ENCODE data around the gene COPS2. TPM values are rescaled to one million over a fixed set of nuclear protein-coding genes. Genes with fewer than 3 reads are reported as not detected.

The COPS2 gene
- total RNA-seq, 4 donors from 2014 or later, result 15.0 to 51.4 (median 24.4) TPM

DNA sequence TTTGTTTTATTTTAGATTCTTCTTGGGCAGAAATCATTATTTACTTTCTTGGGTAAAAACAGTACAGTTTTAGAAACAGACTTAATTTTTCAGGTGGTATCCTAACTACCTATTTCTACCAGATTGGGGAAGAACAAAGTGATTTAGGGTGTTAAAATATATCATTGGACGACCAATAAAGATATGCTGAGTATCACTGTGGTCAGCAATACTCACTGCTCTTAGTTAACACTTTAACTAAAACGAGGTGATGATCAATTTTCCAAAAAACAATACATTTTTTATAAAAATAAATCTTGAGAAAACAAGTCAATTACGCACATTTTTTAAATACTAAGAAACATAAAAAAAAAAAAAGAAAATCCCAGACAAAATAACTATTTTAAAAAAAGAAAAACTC, 3.6 kb downstream of the COPS2 start:
- TF ChIP-seq EP300 (IDR thresholded peaks at IDR 0.05; ENCODE audit: low read depth) (no peak), POLR2AphosphoS5 (IDR thresholded peaks at IDR 0.05) (no peak), POLR2A (IDR thresholded peaks at IDR 0.05) (no peak)
- TF ChIP-seq, protein P1, sequence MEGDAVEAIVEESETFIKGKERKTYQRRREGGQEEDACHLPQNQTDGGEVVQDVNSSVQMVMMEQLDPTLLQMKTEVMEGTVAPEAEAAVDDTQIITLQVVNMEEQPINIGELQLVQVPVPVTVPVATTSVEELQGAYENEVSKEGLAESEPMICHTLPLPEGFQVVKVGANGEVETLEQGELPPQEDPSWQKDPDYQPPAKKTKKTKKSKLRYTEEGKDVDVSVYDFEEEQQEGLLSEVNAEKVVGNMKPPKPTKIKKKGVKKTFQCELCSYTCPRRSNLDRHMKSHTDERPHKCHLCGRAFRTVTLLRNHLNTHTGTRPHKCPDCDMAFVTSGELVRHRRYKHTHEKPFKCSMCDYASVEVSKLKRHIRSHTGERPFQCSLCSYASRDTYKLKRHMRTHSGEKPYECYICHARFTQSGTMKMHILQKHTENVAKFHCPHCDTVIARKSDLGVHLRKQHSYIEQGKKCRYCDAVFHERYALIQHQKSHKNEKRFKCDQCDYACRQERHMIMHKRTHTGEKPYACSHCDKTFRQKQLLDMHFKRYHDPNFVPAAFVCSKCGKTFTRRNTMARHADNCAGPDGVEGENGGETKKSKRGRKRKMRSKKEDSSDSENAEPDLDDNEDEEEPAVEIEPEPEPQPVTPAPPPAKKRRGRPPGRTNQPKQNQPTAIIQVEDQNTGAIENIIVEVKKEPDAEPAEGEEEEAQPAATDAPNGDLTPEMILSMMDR (IDR thresholded peaks at IDR 0.05), result no peak
- WGBS, 2 donors (ENCODE audit: low coverage in 1 of 2), result 75 to 82% methylated on average over 3 of the region's 3 CpGs
- in situ Hi-C loops (cut with MboI; ENCODE audit: low pct_ligation_motif_present in 1 of 4, low pct_unique_long_range_greater_than_20kb in 1 of 4, low sequenced_read_pairs in 3 of 4) (loop anchor here in 1 of 4 donors (10.0 kb wide), 1 partner anchor 287 kb away; no protein-coding TSS in a partner anchor), intact Hi-C loops (cut with DNase I; ENCODE audit: low total_unique reads) (no loop called here)
- Histone ChIP-seq H3K27me3 (no peaks in the 10 kb centered on the region), H3K9me3 (no peaks in the 10 kb centered on the region), H3K36me3 (no peaks in the 10 kb centered on the region), H3K4me1 (peaks cover 4 to 61% (median 18%) of the 10 kb centered on the region in 4 donors), H3K27ac (no peak overlapping the region), H3K4me3 (no peak overlapping the region)
- DNase-seq, result no peak

DNA sequence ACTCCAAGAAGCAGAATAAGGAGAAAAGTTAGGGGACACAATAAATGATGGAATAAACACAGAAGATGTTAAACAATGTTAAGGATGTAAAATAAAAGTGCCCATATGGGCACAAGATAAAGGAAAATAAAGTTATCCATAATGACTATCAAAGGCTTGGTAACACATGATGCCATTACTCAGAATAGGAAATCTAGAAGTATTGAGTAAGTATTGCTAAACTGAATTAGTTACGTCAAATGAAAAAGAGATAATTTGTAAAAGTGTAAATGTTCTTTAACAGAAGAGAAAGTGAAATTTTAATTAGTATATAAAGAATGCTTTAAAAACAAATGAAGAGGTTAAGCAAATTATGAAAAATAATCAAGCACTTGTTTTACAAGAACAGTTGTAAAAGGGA, 6.7 kb downstream of the COPS2 start:
- Histone ChIP-seq H3K27me3 (no peaks in the 10 kb centered on the region), H3K4me1 (peaks cover 4 to 62% (median 11%) of the 10 kb centered on the region in 4 donors), H3K9me3 (no peaks in the 10 kb centered on the region), H3K27ac (no peak overlapping the region), H3K36me3 (peaks cover 0 to 11% (median 0%) of the 10 kb centered on the region in 4 donors), H3K4me3 (no peak overlapping the region)
- TF ChIP-seq POLR2A (IDR thresholded peaks at IDR 0.05) (no peak), POLR2AphosphoS5 (IDR thresholded peaks at IDR 0.05) (no peak), EP300 (IDR thresholded peaks at IDR 0.05; ENCODE audit: low read depth) (no peak)
- TF ChIP-seq, protein P1 (IDR thresholded peaks at IDR 0.05), result no peak
- in situ Hi-C loops (cut with MboI; ENCODE audit: low pct_ligation_motif_present in 1 of 4, low pct_unique_long_range_greater_than_20kb in 1 of 4, low sequenced_read_pairs in 3 of 4), result loop anchor here in 2 of 4 donors (10.0 kb wide), 1 partner anchor 284 kb away; no protein-coding TSS in a partner anchor
- WGBS, 2 donors (ENCODE audit: low coverage in 1 of 2), result 84 to 86% methylated on average over 1 of the region's 1 CpG
- no peak for DNase-seq
- intact Hi-C loops (cut with DNase I; ENCODE audit: low total_unique reads), result loop anchor here (10.0 kb wide), 1 partner anchor 284 kb away; no protein-coding TSS in a partner anchor

DNA sequence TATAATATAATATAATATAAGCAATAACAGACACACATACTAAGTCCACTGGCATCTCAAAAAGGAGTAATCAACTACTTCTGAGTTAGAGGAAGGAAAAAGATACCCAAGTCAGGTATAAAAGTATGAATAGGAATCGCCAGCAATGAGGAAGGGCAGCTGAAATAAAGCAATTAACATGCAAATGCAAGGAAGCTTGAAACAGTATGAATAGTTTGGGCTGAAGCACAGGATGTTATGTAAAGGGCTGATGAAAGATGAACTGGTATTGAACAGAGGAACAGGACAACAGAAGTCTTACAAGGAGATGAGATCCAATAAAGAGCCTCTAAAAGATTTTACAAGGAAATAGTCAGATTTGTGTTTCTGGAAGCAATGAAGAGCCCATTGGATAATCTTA, 7.1 kb downstream of the COPS2 start:
- no peak for TF ChIP-seq POLR2A (IDR thresholded peaks at IDR 0.05)
- TF ChIP-seq EP300 (IDR thresholded peaks at IDR 0.05; ENCODE audit: low read depth), result no peak
- TF ChIP-seq, protein P1 (IDR thresholded peaks at IDR 0.05), result no peak
- no peak for TF ChIP-seq POLR2AphosphoS5 (IDR thresholded peaks at IDR 0.05)
- Histone ChIP-seq H3K27me3 (no peaks in the 10 kb centered on the region), H3K36me3 (peaks cover 0 to 16% (median 1%) of the 10 kb centered on the region in 4 donors), H3K27ac (no peak overlapping the region), H3K9me3 (no peaks in the 10 kb centered on the region), H3K4me3 (no peak overlapping the region), H3K4me1 (peaks cover 4 to 57% (median 8%) of the 10 kb centered on the region in 4 donors)
- DNase-seq, result no peak
- WGBS, 2 donors (ENCODE audit: low coverage in 1 of 2), result 18 to 40% methylated on average over 1 of the region's 1 CpG
- in situ Hi-C loops (cut with MboI; ENCODE audit: low pct_ligation_motif_present in 1 of 4, low pct_unique_long_range_greater_than_20kb in 1 of 4, low sequenced_read_pairs in 3 of 4), result loop anchor here in 2 of 4 donors (10.0 kb wide), 1 partner anchor 283 kb away; no protein-coding TSS in a partner anchor
- intact Hi-C loops (cut with DNase I; ENCODE audit: low total_unique reads), result loop anchor here (10.0 kb wide), 1 partner anchor 283 kb away; no protein-coding TSS in a partner anchor

DNA sequence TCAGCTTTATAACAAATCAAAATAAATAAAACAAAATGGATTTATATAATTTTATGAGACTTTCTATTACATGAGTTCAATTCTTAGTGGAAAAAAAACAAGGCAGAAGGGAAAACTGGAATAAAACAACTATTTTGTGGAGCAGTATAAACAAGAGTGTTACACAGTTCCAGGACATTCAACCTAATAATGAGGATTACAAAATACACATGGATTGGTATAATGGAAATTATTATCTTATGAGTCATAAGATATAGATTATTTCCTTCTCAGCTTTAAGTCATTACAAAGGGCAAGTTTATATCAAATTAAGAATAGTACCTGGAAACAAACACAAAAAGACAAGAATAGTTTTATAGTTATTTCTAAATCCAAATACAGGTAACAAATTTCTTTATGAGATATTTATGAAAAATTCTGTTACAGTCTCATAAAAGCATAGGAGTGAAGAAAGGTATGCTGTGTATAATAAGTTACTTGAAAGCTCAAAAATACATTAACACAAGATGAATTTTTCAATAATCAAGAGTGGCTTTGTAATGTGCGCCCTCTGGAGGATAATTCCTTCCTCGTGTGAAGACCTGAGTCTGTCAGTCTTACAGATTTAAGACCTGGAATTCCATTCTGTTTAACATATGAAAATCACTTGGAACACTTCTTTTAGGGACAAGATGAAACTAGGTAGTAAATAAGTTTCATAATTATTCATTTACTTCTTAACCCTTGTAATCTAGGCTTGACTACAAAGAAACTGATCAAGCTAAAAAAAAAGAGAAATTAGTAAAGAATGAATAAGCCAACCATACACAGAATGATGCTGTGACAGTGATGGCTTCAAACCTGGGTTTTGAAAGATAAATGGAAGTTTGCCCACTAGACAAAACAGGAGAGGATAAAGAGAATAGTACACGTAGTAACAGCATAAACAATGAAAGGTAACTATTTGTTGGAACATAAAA, 9.5 kb downstream of the COPS2 start:
- Histone ChIP-seq H3K4me1 (peaks cover 4 to 44% (median 6%) of the 10 kb centered on the region in 4 donors), H3K27ac (no peak overlapping the region), H3K4me3 (no peak overlapping the region), H3K36me3 (peaks cover 0 to 39% (median 12%) of the 10 kb centered on the region in 4 donors), H3K27me3 (no peaks in the 10 kb centered on the region), H3K9me3 (no peaks in the 10 kb centered on the region)
- in situ Hi-C loops (cut with MboI; ENCODE audit: low pct_ligation_motif_present in 1 of 4, low pct_unique_long_range_greater_than_20kb in 1 of 4, low sequenced_read_pairs in 3 of 4), result loop anchor here in 2 of 4 donors (10.0 kb wide), 1 partner anchor 281 kb away; no protein-coding TSS in a partner anchor
- no peak for DNase-seq
- WGBS, 2 donors (ENCODE audit: low coverage in 1 of 2), result 20% methylated on average over 3 of the region's 3 CpGs
- intact Hi-C loops (cut with DNase I; ENCODE audit: low total_unique reads), result loop anchor here (10.0 kb wide), 1 partner anchor 281 kb away; no protein-coding TSS in a partner anchor
- TF ChIP-seq EP300 (IDR thresholded peaks at IDR 0.05; ENCODE audit: low read depth), result no peak
- TF ChIP-seq, protein P1 (IDR thresholded peaks at IDR 0.05), result peak; percentile 30 to 62 (median 57)
